ENCODE results near the gene SYF2.
A peak's percentile ranks its signal among the peaks of the same experiment; 100 is the strongest.
"Not testable (repeated sequence)": the region's sequence is repeated elsewhere in the genome, so short reads cannot be mapped to it uniquely, and the experiment has no call there.

SYF2 gene

DNA sequence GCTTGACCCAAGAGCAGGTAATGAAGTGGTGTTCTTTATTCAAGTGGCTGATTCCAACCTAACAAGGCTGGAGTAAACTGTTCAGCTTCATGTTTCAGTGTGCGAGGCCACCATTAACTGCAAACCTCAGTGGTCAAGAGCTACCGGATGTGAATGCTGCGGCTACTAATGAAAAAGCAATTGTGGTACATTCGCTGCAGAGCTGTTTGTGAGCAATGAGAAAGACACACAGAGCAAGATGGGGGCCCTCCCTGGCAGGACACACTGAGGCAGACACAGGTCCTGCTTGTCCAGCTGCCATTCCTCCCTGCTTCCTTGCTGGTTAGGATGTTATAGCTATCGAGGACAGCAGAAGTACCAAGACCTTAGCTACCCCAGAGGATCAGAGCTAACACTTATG is 26.1 kb downstream of the SYF2 start:
- no peak for DNase-seq (ENCODE audit: low read depth in 2 of 2)

DNA sequence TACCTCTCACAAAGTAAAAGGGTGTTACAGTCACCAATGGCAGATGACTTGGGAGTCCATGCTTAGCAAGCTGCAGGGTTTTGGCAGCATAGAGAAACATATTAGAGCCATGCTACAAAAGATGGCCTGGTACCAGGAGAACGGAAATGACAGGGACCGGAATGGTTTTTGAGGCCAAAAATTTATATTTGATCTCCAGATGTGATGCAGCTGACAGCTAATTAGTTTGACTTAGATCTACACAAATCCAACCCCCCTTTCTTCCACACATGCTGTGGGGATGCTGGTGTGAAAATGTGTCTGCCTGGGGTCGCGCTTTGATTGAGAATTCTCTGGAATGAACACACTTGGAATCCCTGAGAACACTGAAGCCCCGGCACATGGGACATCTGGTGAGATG is 26.5 kb downstream of the SYF2 start:
- no peak for DNase-seq (ENCODE audit: low read depth in 2 of 2)

DNA sequence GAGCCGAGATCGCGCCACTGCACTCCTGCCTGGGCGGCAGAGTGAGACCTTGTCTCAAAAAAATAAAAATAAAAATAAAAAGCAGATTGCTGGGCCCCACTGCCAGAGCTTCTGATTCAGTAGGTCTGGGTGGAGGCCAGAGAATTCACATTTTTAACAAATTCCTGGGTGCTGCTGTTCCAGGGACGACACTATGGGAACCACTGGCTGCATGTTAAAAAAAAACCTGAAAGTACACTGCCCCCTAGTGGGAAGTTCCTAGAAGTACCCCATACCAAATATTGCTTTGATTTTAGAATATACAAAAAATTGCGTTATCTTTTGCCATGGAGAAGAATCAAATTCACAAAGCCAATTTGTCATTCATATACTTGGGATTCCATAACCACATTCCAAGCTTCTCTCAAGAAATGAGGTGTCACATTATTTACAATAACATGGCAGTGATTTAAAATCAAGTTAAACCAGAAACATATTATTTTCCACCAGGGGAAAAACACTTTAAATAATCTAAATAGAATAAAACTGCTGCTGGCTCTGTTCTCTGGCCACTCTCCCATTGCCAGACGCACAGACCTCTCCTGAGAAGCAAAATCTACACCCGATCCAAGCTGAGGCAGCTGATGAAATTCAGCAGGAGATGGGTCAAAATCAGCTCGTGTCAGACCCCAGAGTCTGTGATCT is 27.4 kb downstream of the SYF2 start:
- peak in 1 of 2 donors; percentile 12 for DNase-seq (ENCODE audit: low read depth in 2 of 2)

DNA sequence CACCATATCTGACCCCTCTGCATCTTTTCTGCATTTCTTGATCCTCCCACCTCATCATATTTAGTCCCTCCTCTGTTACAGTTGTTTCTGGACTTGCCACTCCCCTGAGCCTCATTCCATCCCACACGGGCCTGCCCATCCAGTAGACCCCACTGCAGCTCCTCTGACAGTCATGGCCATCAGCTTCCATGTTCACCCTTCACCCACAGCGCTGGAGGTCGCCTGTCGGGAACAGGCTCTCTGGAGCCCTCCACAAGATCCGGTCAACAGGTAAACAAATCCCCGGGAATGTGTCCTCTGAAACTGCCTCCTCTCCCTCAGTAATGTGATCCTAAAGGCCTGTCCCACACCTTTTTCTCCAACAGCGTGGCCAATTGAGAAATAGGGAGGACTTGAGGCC is 31.3 kb downstream of the SYF2 start:
- DNase-seq (ENCODE audit: low read depth in 2 of 2), result no peak

DNA sequence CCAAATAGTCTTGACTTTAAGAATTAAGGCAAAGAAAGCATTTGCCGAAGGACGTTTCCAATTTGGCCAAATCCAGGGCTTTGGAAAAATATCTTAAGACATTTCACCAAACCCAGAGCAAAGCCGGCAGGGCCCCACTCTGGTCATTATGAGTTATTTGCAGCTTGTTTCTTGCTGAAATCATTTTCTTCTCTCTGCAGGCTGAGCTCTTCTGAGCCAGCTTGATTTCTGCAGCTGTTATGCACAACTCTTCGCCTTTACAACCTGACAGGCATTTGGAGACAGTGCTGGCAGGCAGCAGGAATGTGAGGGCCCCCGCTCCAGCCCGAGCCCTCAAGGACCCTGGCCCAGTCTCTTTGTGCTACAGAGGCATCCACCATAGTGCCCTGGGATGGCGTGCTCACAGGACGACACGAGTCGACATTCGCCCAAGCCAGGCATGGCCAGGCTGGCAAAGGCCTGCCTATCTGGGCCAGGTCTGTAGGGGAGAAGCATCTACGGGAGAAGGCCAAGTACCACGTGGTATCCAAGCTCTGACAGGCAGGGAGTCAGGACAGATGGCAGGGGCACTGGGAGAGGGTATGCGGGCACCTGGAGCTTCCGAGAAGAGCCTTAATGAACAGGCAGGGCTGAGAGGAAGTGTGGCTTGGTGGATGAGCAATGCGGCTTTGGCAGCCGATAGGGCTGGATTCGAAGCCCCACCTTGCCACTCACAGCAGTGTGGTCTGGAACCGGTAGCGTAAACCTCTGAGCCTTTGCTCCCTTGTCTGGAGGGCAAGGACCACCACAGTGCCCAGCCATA is 32.3 kb downstream of the SYF2 start:
- no peak for DNase-seq (ENCODE audit: low read depth in 2 of 2)

DNA sequence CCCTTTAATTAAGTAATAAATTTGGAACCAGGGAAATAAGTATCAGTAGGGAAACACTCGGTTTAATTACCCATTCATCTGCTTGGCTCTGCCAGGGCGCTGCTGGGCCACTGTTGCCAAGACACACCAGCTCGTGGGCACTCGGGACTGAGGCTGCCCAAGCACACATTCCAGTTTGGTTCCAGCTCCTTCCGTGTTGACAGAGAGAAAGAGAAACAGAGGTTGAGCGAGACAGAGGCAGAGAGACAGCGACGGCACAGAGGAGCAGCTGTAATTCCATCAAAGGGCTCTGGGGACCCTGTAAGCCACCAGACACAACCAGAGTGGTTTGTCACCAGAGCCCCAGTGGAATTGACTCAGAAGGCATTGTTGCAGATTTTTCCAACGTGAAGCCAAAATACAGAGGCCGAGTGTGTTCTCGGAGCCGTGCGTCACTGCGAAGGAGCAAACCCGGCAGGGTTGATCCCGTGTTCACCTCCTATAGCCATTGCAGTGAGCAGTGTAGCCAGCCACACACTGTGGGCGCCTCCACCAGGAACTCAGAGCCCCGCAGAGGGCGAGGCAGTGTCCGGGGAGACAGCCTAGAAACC is 33.5 kb downstream of the SYF2 start:
- DNase-seq (ENCODE audit: low read depth in 2 of 2), result no peak

DNA sequence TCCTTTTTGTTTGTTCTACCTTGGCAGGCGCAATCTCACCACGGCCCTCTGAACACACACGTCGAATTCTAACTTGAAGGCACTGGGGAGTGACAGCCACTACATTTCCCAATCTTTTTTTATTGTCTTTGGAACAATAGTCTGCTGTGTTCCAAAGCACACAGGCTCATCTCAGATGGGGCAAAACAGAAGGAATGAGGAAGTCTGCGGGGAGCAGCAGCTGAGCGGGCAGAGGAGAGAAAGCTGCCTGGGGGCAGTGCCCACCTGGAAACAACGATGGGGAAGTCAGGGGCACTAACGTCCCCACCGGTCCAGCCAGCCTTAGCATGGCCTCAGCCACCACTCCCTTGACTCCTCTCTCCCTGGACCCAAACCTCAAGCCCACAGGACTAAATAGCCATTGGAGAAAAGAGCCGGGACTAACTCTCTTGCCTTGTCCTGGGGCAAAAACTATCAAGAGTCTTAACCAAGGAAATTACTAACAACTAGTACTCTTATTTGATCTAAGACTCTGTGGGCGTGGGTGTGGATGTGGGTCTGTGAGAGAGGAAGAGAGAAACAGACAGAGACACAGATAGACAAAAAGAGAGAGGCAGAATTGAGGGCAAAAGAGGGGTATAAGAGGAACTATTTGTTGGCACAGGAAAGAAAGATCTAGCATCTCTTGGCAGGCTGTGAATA is 34.2 kb downstream of the SYF2 start:
- no peak for DNase-seq (ENCODE audit: low read depth in 2 of 2)

- no peak for DNase-seq (ENCODE audit: low read depth in 2 of 2)
These were observed 34.9 kb downstream of the SYF2 start for GRCh38 chr1:25197235-25197975.

GRCh38 chr1:25196830-25197229 is 35.5 kb downstream of the SYF2 start:
- no peak for DNase-seq (ENCODE audit: low read depth in 2 of 2)

GRCh38 chr1:25195835-25196234 is 36.5 kb downstream of the SYF2 start:
- DNase-seq (ENCODE audit: low read depth in 2 of 2), result no peak

DNA sequence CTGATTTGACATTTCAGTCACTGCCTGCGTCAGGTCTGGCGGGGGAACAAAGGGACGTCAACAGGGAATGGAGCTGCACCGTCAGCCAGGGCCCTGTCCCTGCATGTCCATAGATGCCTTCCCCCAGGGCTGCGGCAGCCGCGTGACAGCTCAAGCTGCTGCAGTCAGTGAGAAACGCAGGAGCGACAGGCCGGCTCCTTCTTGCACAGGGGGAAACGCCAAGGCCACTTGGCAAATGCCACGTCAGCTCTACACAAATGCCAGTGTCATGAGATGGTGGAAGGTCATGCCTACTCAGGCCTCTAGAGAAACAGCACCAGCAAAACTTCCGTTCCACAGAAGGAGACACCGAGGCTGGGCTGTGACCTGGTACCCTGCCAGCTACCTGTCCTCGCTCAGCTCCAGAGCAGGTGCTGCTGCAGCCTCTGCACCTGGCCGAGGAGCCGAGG is 37.7 kb downstream of the SYF2 start:
- no peak for DNase-seq (ENCODE audit: low read depth in 2 of 2)

DNA sequence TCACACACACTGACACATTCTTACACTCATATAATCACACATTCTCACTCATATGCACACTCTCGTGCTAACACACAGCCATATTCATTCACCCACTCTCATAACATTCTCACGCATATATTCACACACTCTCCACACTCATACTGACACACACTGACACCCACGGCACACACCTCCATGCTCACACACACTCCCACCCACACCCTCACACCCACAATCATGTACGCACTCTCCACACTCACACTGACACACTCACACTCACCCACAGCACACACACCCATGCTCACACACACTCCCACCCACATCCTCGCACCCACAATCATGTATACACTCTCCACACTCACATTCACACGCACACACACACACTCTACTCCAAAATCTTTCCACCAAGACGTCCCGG is 38.2 kb downstream of the SYF2 start:
- DNase-seq (ENCODE audit: low read depth in 2 of 2), result no peak

DNA sequence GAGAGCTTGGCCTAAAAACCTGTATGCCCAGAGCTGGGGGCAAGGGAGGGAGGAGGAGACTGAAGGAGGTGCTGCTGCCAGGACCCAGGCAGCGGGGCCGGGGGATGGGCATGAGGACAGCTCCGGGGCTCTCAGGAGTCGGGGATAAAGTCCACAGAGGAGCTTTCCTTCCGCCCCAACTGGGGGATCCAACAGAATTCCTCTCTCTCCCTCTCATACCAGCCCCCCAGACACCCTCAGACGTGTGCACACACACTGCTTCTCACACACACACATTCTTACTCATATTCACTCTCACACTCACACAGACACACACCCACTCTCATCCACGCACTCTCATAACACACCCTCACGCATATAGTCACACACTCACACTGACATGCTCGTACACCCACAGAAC is 39.1 kb downstream of the SYF2 start:
- DNase-seq (ENCODE audit: low read depth in 2 of 2), result no peak

- no peak for DNase-seq (ENCODE audit: low read depth in 2 of 2)
These were observed 40.1 kb downstream of the SYF2 start for GRCh38 chr1:25192154-25192553.

DNA sequence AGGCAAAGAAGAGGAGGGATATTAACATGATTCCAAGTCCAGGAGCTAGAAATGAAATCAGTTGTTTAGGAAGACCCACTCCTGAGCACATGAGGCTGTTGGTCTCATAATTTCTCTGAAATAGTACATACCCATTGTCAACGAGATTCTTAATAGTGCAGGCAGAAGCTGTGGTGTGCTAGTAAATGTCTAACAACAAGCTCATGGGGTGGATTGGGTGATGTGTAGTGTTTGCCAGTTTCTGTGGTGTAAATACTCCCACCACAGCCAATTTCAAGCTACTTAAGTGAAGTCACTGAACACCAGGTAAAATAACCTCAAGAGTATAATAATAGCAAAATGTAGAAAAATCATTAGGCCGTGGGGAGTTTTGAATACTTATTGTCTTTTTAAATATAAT is 42.0 kb downstream of the SYF2 start:
- DNase-seq (ENCODE audit: low read depth in 2 of 2), result no peak

DNA sequence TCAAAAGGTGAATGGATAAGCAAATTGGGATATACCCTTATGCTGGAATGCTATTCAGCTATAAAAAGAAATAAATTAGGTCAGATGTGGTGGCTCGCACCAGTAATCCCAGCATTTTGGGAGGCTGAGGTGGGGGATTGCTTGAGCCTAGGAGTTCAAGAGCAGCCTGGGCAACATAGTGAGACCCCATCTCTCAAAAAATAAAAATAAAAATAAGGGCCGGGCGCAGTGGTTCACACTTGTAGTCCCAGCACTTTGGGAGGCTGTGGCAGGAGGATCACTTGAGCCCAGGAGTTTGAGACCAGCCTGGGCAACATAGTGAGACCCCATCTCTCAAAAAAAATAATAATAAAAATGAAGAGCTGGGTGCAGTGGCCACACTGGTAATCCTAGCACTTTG is 44.4 kb downstream of the SYF2 start:
- DNase-seq (ENCODE audit: low read depth in 2 of 2), result not testable (repeated sequence)

- DNase-seq (ENCODE audit: low read depth in 2 of 2), result no peak
These were observed 45.2 kb downstream of the SYF2 start for GRCh38 chr1:25187077-25187476.

DNA sequence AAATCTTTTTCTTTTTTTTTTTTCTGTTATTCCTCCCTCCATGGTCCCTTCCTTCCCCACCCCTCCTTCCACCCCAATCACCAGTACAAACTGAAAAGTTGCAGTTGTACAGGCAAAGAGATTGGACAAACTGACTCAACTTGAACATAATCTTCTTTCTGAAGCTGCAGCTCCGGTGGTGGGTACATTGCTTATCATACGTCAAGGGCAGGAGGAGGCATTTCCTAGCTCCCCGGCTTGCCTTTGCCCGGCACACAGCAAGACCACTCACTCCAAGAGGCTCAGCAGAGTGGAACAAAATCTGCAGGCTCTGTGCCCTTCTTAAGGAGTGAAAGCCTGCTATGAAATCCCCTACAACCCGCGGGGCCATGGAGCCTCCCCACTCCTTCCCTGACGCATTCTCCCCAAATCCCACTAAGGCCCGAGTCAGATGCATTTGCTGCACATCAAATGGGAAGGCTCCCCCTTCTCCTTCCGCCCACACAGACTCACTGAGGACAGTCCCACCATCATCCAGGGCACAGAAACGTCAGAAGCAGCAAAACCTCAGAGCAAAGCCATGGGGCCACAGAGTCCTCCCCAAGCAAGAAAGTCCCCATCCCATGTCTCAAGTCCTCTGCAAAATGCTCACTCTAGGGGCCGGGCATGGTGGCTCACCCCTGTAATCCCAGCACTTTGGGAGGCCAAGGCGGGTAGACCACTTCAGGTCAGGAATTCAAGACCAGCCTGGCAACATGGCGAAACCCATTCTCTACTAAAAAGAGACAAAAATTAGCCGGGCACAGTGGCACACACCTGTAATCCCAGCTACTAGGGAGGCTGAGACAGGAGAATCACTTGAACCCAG is 45.9 kb downstream of the SYF2 start:
- DNase-seq (ENCODE audit: low read depth in 2 of 2), result no peak

GRCh38 chr1:25185409-25186160 is 46.7 kb downstream of the SYF2 start:
- DNase-seq (ENCODE audit: low read depth in 2 of 2), result no peak

All from stimulated activated CD4-positive, alpha-beta T cell treated with anti-CD3 and anti-CD28 coated beads, Interleukin-1b, Interleukin-23, amount 100 ng/mL, for 4 hours (primary cell).